Endothelial cell of umbilical vein (primary cell): ENCODE measurements around the gene CRYGS. TPM values are rescaled to one million over a fixed set of nuclear protein-coding genes. Genes with fewer than 3 reads are reported as not detected.

Experiments used
- Bru-seq: library from RNA; stranded (reverse); fragments of 400-500 nt; gene quantifications from one replicate; lab custom pipeline; 2021; lab: Mats Ljungman, UMichigan
- BruChase-seq, 2 experiments: library from RNA; stranded (reverse); fragments of 400-500 nt; gene quantifications; one replicate each; lab custom pipeline; 2021; lab: Mats Ljungman, UMichigan
- BruUV-seq: library from RNA; stranded (reverse); fragments of 400-500 nt; replicated peaks from 2 replicates; lab custom pipeline; 2021; lab: Mats Ljungman, UMichigan
- CTCF ChIA-PET: fragments of 300-600, 350-600 bp; sonication (Branson Sonifier 250); formaldehyde crosslinking; loops from one replicate; lab custom pipeline; 2021; ENCODE audit warnings: antibody characterized with exemption, inconsistent platforms; lab: Charles Lee
- POLR2A ChIA-PET: fragments of 300-600, 350-600 bp; sonication (Branson Sonifier 250); formaldehyde crosslinking; loops from one replicate; lab custom pipeline; 2021; ENCODE audit warnings: antibody characterized with exemption, inconsistent platforms; lab: Charles Lee
- DNase-seq: peaks from one replicate; pipeline ENCODE4 v3.0.0-alpha.2; 2011; ENCODE audit warnings: low read depth, low spot score
- FAIRE-seq: peaks from 2 replicates; lab custom pipeline; 2011; peaks lifted over from hg19 to GRCh38; lab: Jason Lieb, UNC
- H2AFZ ChIP-seq: 2 replicates; pipeline ENCODE4 v1.6.0; 2012; ENCODE audit warnings: low read depth, low read length, control low read depth, inconsistent platforms
- H3K27ac ChIP-seq: 2 replicates; pipeline ENCODE4 v1.5.1; 2011; ENCODE audit warnings: low read depth, mild to moderate bottlenecking, control low read depth, low read length, moderate library complexity; ENCODE audit not compliant: insufficient read depth
- H3K27me3 ChIP-seq, 2 experiments: 2 replicates each; pipeline versions ENCODE4 v1.6.0 to v1.6.1; 2011; ENCODE audit warnings: low read length in 2 of 2, mixed read lengths in 1 of 2; ENCODE audit not compliant: control insufficient read depth in 2 of 2, insufficient read depth in 2 of 2
- H3K36me3 ChIP-seq, 2 experiments: 2 replicates in 1 of 2; 3 replicates in 1 of 2; pipeline ENCODE4 v1.5.1; 2011; ENCODE audit warnings: low read length in 2 of 2, mild to moderate bottlenecking in 1 of 2, moderate library complexity in 1 of 2; ENCODE audit not compliant: control insufficient read depth in 2 of 2, insufficient read depth in 2 of 2; ENCODE audit errors: extremely low read depth in 1 of 2
- H3K4me1 ChIP-seq: 3 replicates; pipeline ENCODE4 v1.5.1; 2011; ENCODE audit warnings: mild to moderate bottlenecking, low read length; ENCODE audit not compliant: control insufficient read depth, insufficient read depth; ENCODE audit errors: extremely low read depth
- H3K4me2 ChIP-seq: 2 replicates; pipeline ENCODE4 v1.6.1; 2011; ENCODE audit warnings: low read length, control low read depth, mixed read lengths; ENCODE audit not compliant: insufficient read depth
- H3K4me3 ChIP-seq, 3 experiments: fragments of 200-600 bp in 1 of 3; sonication (generic), shearing (Covaris generic) in 1 of 3; replicated peaks in 1 of 3; 2 replicates each; pipeline ENCODE4 v1.5.1; 2011 to 2016; ENCODE audit warnings: control low read depth in 3 of 3, low read length in 3 of 3, mild to moderate bottlenecking in 2 of 3, inconsistent platforms in 1 of 3, low read depth in 1 of 3, moderate library complexity in 1 of 3; ENCODE audit not compliant: insufficient read depth in 1 of 3
- H3K79me2 ChIP-seq: 2 replicates; pipeline ENCODE4 v1.6.0; 2012; ENCODE audit warnings: low read length, inconsistent platforms; ENCODE audit not compliant: control insufficient read depth, insufficient read depth
- H3K9ac ChIP-seq: replicated peaks from 2 replicates; pipeline ENCODE3; 2011; ENCODE audit warnings: low read length, control low read depth; ENCODE audit not compliant: insufficient read depth; ENCODE audit errors: extremely low read depth
- H3K9me1 ChIP-seq: replicated peaks from 3 replicates; pipeline ENCODE4 v1.6.0; 2011; ENCODE audit warnings: mild to moderate bottlenecking, low read length; ENCODE audit not compliant: control insufficient read depth, insufficient read depth; ENCODE audit errors: extremely low read depth
- H3K9me3 ChIP-seq: replicated peaks from 2 replicates; pipeline ENCODE4 v1.5.1; 2012; ENCODE audit warnings: low read length, inconsistent platforms; ENCODE audit not compliant: control insufficient read depth, insufficient read depth
- H4K20me1 ChIP-seq: replicated peaks from 2 replicates; pipeline ENCODE3; 2011; ENCODE audit warnings: mild to moderate bottlenecking, low read length; ENCODE audit not compliant: control insufficient read depth, insufficient read depth; ENCODE audit errors: extremely low read depth
- EZH2 ChIP-seq: IDR thresholded peaks from 2 replicates; pipeline ENCODE4 v1.6.1; 2012; ENCODE audit warnings: borderline replicate concordance, low read depth, mild to moderate bottlenecking, moderate library complexity, low read length, inconsistent platforms; ENCODE audit not compliant: severe bottlenecking
- FOS ChIP-seq: IDR thresholded peaks from 2 replicates; pipeline ENCODE4 v1.6.1; 2011; ENCODE audit warnings: mild to moderate bottlenecking, low read length, moderate library complexity, borderline replicate concordance; ENCODE audit not compliant: insufficient read depth
- GATA2 ChIP-seq: IDR thresholded peaks from 2 replicates; pipeline ENCODE4 v1.7.0; 2011; ENCODE audit warnings: low read depth, mild to moderate bottlenecking, moderate library complexity, mixed read lengths, low read length; ENCODE audit not compliant: insufficient read length, insufficient read depth
- JUN ChIP-seq: IDR thresholded peaks from 2 replicates; pipeline ENCODE4 v1.6.1; 2011; ENCODE audit warnings: borderline replicate concordance, low read depth; ENCODE audit not compliant: insufficient read length, insufficient read depth
- MYC ChIP-seq: IDR thresholded peaks from one replicate; pipeline ENCODE4 v1.6.1; 2011; ENCODE audit warnings: mild to moderate bottlenecking, low read depth, low read length
- POLR2A ChIP-seq: IDR thresholded peaks from 2 replicates; pipeline ENCODE4 v1.6.1; 2012; ENCODE audit warnings: low read depth, mild to moderate bottlenecking, control low read depth, low read length
- POLR2AphosphoS5 ChIP-seq: IDR thresholded peaks from 2 replicates; pipeline ENCODE4 v1.6.1; 2012; ENCODE audit warnings: low read depth, mild to moderate bottlenecking, control low read depth, low read length, moderate library complexity; ENCODE audit not compliant: insufficient read depth
- dilution Hi-C: fragments of 300-500 bp; cut with MboI; formaldehyde crosslinking; loops from one replicate; pipeline ENCODE4 v1.15.0; 2019; ENCODE audit warnings: low sequenced_read_pairs; ENCODE audit not compliant: extremely low pct_ligation_motif_present
- intact Hi-C: fragments of 100-400 bp; cut with micrococcal nuclease; formaldehyde crosslinking; loops from one replicate; pipeline ENCODE4 v1.10.0; 2022
- long read RNA-seq: library from polyadenylated mRNA; stranded (forward); transcript quantifications from one replicate; pipeline ENCODE4 v2.0.0, GENCODE V29; 2021
- polyA minus RNA-seq, 3 experiments: library from RNA; depleted of rRNA, polyadenylated mRNA; stranded (reverse); fragments of >200 nt; gene quantifications; 1 replicate in 1 of 3; 2 replicates in 2 of 3; pipeline ENCODE4 v1.2.3, GENCODE V29; 2011
- polyA plus RNA-seq, 4 experiments: library from polyadenylated mRNA; depleted of rRNA in 3 of 4; stranded (reverse) in 3 of 4; unstranded in 1 of 4; fragments of >200 nt; gene quantifications; 2 replicates each; pipeline versions ENCODE4 v1.2.1 to v1.2.3, GENCODE V29; 2011 to 2012; ENCODE audit warnings: missing spikeins in 1 of 4
- total RNA-seq: library from RNA; stranded (reverse); gene quantifications from 2 replicates; pipeline ENCODE4 v1.2.3, GENCODE V29; 2021
- TF ChIP-seq, protein P1 (sequence below), 2 donors: IDR thresholded peaks; 1 replicate in 1 of 2; 2 replicates in 1 of 2; pipeline ENCODE4 v1.5.1; 2011; ENCODE audit warnings: low read length in 2 of 2, mild to moderate bottlenecking in 2 of 2, moderate library complexity in 2 of 2, control low read depth in 1 of 2, inconsistent platforms in 1 of 2, low read depth in 1 of 2; ENCODE audit not compliant: insufficient read depth in 1 of 2; ENCODE audit errors: extremely low read depth in 1 of 2
- TF ChIP-seq, protein P2 (sequence below): IDR thresholded peaks from 2 replicates; pipeline ENCODE4 v1.6.1; 2011; ENCODE audit not compliant: insufficient read depth, insufficient read length

The CRYGS gene
- total RNA-seq (3.8 and 5.0 TPM in 2 replicates), polyA plus RNA-seq (5.0 and 7.6 TPM in 2 replicates), polyA minus RNA-seq (1.6 and 2.8 TPM in 2 replicates), Bru-seq, nascent RNA (percentile 71 among the genes with signal in this experiment), BruChase-seq, experiment 1, labeled RNA remaining after a 6-hour chase (percentile 77 among the genes with signal in this experiment), BruChase-seq, experiment 2, labeled RNA remaining after a 2-hour chase (percentile 81 among the genes with signal in this experiment)
- polyA plus RNA-seq (2011; cell fraction: cytosol; rRNA removed) = 0.76 and 1.6 TPM in 2 replicates
- 34.1 and 34.4 TPM in 2 replicates for polyA plus RNA-seq (2011; cell fraction: nucleus; rRNA removed)
- 2.7 and 3.2 TPM in 2 replicates for polyA plus RNA-seq (2012)
- polyA minus RNA-seq (2011; cell fraction: cytosol; rRNA and poly(A)+ RNA removed) = not detected
- 6.2 and 6.5 TPM in 2 replicates for polyA minus RNA-seq (2011; cell fraction: nucleus; rRNA and poly(A)+ RNA removed)
- long read RNA-seq = 0 reads

DNA sequence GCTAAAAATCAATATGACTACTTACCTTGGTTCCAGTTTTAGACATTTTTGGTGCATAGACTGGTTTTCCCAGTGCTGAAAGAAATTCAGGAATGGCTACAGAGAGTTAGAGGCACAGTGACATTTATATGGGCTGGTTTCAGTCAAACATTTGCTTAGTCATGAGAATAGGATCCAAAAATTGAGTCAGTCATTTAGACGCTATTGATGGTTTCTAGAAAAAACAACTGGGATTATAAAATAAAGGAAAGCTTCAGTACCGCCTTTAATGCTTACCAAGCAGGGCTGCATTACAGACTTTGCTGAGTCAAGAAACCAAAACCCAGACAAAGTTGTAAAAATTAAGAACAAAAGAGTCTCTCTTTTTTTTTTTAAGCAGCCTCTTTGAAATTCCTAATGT is at the start of gene CRYGS:
TSS of gene CRYGS (minus strand) at position 100 of the 400 bp plus-strand sequence. CDS start at position 46, 54 bp downstream.
- Histone ChIP-seq H3K4me1 (peaks cover 20% of the 10 kb centered on the region), H3K9me1 (no peaks in the 10 kb centered on the region), H4K20me1 (no peaks in the 10 kb centered on the region), H2AFZ (no peak within 1 kb of the TSS), H3K27ac (no peak within 1 kb of the TSS), H3K79me2 (no peaks in the 10 kb centered on the region), H3K4me3 (no peak within 1 kb of the TSS), H3K9me3 (no peaks in the 10 kb centered on the region), H3K4me2 (no peak within 1 kb of the TSS), H3K9ac (no peak within 1 kb of the TSS), H3K27me3 (no peaks in the 10 kb centered on the region), H3K36me3 (peaks cover 2% of the 10 kb centered on the region in 2 experiments)
- dilution Hi-C loops = no loop called here
- CTCF ChIA-PET = interaction anchor here (1.7 kb wide), 1 partner anchor 10 kb away, joined by 3 read pairs; no protein-coding TSS in a partner anchor
- no peak for TF ChIP-seq JUN
- TF ChIP-seq MYC = no peak
- no peak for TF ChIP-seq POLR2AphosphoS5
- no peak for TF ChIP-seq EZH2
- TF ChIP-seq GATA2 = no peak
- TF ChIP-seq, protein P1, sequence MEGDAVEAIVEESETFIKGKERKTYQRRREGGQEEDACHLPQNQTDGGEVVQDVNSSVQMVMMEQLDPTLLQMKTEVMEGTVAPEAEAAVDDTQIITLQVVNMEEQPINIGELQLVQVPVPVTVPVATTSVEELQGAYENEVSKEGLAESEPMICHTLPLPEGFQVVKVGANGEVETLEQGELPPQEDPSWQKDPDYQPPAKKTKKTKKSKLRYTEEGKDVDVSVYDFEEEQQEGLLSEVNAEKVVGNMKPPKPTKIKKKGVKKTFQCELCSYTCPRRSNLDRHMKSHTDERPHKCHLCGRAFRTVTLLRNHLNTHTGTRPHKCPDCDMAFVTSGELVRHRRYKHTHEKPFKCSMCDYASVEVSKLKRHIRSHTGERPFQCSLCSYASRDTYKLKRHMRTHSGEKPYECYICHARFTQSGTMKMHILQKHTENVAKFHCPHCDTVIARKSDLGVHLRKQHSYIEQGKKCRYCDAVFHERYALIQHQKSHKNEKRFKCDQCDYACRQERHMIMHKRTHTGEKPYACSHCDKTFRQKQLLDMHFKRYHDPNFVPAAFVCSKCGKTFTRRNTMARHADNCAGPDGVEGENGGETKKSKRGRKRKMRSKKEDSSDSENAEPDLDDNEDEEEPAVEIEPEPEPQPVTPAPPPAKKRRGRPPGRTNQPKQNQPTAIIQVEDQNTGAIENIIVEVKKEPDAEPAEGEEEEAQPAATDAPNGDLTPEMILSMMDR (IDR thresholded peaks at IDR 0.05; ENCODE audit: extremely low read depth in 1 of 2, insufficient read depth in 1 of 2, low read depth in 1 of 2, low read length in 2 of 2) = no peak
- TF ChIP-seq FOS = no peak
- no peak for TF ChIP-seq POLR2A
- TF ChIP-seq, protein P2, sequence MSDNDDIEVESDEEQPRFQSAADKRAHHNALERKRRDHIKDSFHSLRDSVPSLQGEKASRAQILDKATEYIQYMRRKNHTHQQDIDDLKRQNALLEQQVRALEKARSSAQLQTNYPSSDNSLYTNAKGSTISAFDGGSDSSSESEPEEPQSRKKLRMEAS = no peak
- POLR2A ChIA-PET = no interaction called here
- BruUV-seq = no TSS peak
- no peak for FAIRE-seq
- intact Hi-C loops = loop anchor here (5.0 to 10.0 kb wide), 2 partner anchors 437 to 889 kb away; partner anchors contain the start of gene ETV5
- no peak for DNase-seq
